Measurements from ENCODE around the gene SLC19A2.

Gene SLC19A2

DNA sequence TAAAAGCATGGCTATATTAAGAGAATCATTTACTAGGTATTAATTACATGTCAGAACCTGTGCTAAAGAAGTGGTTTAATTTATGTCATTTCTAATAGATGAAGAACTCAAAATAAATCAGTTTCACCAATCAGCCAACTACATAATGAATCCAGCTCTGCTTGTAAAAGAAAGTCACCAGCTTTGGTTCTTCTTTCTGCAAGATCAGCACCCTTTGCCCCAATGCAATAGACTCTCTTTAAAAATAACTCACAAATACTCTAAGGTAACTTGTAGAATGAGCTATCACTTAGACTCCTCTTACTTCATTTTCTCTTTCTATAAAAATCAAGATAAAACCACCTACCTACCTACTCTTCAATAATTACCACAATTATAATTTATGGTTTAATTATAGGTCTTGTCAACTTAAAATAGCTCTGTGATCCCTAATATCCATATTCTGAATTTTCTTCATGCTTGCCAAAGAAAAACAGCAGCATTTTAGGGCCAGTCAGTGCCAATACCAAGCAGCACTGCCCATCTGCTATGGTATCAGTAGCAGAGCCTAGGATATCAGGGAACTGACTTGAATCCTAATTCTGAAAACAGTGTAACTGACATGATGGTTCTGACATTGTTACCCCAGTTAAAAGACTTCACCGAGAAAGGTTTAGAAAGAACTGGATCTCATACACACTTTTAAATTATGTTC lies 11.3 kb downstream of the SLC19A2 start:
- no peak for DNase-seq (ENCODE audit: low read depth in 3 of 3)

DNA sequence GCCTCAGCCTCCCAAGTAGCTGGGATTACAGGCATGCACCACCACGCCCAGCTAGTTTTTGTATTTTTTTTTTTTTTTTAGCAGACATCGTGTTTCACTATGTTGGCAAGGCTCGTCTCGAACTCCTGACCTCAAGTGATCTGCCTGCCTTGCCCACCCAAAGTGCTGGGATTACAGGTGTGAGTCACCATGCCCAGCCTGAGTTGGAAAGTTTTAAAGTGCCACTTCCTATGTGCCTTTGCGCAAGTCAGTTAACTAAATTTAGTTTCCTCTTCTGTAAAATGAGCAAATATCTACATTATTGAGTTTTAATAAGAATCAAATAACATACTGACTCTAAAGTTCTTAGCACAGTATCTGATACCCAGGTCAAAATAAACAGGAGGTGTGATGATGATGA lies 12.4 kb downstream of the SLC19A2 start:
- DNase-seq (ENCODE audit: low read depth in 3 of 3): no peak

DNA sequence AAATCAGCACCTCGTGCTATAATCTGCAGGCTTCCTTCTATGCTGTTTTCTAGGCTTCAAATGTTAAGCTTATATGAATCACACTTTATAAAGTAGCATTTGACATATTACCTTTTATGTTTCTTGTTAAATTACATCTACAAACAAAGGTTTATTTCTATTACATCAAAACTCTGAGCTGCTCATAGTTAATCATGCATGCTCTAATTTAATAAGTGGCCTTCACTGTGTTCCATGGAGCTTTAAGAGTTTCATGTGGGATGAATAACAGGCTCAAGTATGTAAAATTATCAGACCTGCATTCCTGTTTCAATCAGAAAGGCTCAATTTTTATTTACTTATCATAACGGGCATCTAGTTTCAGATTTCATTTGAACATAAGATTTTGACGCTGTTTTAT lies 13.0 kb downstream of the SLC19A2 start:
- no peak for DNase-seq (ENCODE audit: low read depth in 3 of 3)

DNA sequence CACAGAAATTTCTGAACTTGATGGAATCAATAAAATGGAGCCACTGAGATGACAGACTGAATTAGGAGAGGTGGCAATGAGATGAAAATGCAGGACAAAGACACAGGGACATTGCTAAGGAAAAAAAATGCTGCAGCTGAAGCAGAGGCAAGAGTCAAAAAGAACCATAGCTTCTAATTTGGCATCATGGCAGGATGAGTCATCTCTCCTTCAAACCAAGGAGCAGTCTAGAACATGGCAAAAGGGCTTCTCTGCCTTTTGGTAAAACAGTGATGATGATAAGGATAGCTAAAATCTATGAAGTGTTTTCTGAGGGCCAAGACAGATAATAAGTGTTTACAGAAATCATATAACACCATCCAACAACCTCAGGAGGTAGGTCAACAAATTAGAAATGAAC lies 16.8 kb downstream of the SLC19A2 start:
- no peak for DNase-seq (ENCODE audit: low read depth in 3 of 3)

DNA sequence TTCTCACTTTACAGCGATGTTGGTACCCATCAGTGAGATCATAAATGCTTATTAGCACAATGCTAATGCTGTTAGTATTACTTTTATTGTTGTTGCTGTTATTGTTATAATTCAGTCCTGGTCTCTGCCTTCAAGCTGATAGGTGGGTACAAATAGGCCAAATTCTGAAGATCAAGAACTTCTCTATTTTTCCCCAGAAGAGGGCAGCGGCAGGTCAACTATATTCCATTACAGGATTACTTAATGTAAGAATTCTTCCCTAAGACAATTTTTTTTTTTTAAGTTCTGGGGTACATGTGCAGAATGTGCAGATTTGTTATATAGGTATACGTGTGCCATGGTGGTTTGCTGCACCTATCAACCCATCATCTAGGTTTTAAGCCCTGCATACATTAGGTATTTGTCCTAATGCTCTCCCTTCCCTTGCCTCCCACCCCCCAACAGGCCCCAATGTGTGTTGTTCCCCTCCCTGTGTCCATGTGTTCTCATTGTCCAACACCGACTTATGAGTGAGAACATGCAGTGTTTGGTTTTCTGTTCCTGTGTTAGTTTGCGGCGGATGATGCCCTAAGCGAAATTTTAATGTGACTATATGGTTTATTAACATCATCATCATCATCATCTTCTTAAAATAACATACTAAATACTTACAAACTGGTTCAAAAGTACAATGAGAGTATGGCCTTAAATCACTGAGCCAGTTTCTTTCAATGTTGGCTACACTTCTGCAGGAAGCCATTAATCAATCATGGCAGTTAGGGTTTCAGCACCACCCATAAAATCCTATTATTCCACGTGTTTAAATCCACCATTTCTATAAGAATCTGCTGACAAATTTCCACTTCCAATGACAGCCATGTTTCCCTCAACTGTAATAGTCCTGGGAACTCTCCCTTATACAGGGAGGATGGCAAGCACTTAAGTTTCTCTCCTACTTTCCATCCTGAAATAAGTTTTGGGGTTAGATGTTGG lies 19.2 kb downstream of the SLC19A2 start:
- no peak for DNase-seq (ENCODE audit: low read depth in 3 of 3)

DNA sequence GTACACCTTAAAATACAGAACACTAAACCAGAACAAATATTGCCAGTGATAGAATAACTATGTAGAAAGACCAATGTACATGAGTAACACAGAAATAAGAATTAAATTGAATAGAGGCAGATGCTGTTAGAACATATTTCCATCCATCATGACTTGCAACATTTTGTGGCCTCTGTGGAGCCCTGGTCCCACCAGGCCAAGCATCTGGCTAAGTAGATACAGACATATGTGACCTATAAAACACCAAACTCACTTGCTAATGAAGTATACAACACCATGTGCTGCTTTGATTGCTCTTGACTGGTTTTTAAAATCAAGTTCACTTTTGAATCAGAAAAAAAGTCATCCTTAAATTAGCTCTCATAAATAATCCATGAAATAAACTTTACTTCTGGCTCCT lies 20.5 kb downstream of the SLC19A2 start:
- no peak for DNase-seq (ENCODE audit: low read depth in 3 of 3)

DNA sequence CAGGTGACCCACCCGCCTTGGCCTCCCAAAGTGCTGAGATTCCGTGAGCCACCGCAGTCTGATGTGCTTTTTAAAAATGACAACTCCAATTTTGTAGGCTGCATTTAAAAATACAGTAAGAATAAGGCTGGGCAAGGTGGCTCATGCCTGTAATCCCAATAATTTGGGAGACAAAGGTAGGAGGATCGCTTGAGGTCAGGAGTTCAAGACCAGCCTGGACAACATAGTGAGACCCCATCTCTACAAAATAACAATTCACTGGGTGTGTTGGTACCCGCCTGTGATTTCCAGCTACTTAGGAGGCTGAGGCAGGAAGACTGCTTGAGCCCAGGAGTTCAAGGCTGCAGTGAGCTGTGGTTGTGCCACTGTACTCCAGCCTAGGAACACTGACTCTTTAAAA lies 23.4 kb downstream of the SLC19A2 start:
- DNase-seq (ENCODE audit: low read depth in 3 of 3): no peak

DNA sequence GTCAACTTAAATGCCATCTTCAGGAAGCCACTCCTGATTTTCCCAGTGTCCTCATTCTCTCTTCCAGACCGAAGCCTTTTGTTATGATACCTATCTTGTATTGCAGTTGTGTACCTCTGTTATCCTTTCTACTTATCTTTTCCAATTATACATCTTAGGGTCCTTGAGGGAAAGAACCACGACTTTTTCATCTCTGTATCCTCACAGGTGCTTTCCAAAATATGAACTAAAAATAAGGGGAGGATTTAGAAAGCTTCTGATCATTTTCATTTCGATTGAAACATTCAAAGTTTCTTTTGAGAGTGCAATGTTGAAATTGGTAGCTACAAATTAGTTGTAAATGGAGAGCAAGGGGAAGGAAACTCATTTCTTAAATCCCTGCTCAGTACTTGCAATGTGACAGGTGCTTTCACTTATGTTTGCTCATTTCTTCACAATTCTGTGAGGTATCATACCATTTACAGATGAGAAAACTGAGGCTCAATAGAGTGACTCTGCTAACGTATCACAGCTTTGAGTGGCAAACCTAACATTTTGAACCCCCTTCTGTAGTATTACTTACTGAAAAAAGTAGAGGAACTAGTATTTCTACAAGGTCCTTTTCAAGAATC lies 24.2 kb downstream of the SLC19A2 start:
- no peak for DNase-seq (ENCODE audit: low read depth in 3 of 3)

DNA sequence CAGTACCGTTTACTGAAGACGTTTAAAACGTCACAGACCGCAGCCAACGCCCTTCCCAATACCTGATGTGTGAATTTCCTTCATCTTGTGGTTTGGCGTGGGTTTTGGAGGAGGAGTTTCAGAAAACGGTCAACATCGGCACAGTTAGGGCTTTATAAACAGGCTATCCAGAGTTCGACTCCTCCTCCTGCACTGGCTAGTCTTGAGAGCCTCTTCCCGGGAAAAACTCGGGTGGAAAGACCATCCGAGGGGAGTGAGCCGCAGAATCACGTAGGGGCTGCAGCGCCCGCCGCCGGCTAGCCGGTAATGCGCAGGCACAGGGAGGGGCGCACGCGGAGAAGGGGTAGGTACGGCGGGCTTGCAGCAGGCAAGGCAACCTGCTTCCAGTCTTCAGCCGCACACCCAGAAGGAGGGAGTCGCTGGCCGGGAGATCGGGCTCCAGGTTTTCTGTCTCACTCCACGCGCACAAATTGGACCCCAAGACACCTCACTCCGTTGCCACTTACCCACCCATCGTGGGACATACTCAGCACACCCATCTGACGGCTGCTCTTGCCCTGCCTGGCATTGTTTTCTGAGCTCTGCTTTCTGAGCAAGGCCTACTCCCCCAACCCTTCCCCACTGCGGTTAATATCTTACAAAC lies 25.4 kb downstream of the SLC19A2 start:
- no peak for DNase-seq (ENCODE audit: low read depth in 3 of 3)

DNA sequence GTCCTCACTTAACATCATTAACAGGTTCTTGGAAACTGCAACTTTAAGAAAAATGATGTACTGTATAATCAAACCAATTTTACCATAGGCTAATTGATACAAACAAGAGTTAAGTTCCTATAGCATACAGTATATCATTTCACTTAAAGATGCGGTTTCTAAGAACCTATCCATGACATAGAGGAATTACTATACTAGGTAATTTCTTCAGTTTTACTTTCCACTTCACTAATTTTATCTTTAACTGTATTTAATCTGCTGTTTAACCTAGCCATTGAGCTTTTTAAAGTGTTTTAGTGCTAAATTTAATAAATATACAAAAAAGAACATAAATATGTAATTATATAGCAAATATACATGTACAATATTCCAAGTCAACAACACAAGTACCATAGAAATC lies 28.3 kb downstream of the SLC19A2 start:
- no peak for DNase-seq (ENCODE audit: low read depth in 3 of 3)

DNA sequence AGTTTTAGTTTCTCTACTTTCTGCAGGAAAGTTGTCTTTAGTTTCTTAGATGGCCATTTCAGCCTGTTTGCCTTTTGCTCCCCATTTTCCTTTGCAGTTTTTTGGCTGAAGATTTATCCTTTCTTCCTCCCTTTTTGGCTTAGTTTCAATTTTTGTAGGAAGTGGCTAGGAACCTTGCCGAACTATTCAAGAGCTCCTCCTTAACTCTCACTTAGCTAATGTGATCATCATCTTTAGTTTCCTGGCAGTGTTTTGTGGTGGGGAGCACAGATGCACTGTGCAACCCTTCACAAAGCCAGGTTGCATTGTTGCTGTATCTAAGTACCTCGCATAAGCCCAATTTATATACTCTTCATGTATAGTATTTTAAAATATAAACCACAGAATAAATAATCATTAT lies 29.7 kb downstream of the SLC19A2 start:
- DNase-seq (ENCODE audit: low read depth in 3 of 3): no peak

DNA sequence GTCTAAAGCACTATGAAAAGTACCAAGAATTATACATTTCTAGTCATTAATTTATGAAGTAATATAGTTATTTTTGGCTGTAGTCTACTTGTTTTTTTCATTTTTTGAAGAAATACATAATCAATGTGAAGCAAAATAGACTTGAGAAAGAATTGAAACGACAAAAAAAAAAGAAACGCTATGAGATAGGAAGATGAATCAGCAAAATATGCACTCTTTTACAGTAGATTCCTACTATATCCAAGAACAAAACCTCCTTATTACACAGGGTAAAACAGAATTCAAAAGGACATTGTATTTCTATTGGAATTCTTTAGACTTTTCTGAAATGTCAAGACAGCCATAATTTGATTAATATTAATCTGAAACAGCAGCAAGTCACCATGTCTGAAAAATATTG lies 32.8 kb downstream of the SLC19A2 start:
- no peak for DNase-seq (ENCODE audit: low read depth in 3 of 3)

DNA sequence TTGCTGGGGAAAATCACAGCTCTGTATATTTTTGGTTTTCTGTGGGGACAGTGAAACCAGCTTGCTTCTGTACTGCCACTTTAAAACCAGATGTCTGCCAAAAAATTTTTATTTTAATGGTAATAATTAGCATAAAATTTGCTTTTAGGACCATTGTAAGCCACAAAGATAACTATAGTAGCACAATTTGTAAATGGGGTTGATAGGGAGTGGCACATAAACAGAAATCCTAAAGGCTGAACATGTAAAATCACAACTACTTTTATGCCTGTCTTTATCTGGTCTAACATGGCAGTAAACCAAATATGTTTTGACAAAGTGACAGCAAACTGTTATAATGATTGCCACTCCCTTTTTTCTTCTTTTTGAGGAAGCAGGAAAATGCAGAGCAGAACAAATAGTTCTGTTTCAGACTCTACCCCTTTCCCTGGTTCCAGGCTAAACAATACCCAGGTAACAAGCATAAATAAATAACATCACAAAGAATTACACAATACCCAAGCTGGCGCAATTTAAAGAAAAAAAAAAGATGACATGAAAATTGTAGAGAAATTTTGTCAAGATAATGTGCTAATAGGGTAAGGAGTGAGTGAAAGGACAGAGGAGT lies 34.4 kb downstream of the SLC19A2 start:
- DNase-seq (ENCODE audit: low read depth in 3 of 3): no peak

DNA sequence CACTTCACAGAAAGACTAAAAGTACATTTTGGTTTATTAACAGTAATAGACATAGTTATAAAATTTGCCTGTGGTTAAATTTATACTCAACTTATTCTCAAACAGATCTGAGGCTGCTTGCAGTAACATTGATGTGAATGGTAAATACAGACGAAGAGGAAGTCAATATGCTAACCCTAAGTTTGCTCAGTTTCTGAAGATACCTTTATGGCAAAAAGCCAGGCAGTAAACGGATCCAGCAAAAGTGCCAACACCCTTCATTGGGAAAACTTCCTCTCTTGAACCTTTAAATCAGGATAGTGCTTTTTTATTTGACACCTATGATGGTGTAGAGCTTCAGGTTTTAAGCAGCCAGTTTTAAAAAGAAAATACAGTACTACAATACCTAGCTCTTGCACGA lies 41.8 kb downstream of the SLC19A2 start:
- DNase-seq (ENCODE audit: low read depth in 3 of 3): no peak

DNA sequence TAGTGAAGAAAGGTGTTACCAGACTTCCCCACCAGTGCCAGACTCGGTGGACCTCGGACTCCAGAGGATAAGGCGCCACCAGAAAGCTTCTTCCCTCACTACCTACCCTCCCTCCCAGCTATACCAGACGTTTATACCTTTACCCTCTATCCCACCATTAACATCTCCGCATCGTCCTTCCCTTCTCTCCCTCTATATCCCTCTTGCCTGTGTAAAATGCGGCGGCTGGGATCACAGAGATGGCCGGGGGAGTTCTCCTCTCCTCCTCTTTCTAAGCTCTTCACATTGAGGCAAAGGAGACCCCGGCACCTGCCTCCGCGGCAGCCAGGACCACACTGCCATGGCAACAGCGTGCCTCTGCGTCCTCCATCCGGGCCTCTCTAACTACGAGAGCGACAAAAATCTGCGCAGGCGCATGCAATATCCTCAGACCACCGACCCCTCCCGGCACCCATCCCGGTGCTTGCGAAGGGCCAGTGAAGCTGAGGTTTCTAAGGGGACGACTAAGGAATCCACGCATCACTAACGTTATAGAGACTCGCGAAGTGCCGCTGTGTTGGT lies 58.6 kb downstream of the SLC19A2 start, which contains the start of gene CCDC181:
CCDC181 (minus strand) TSS at position 394 of the 561 bp plus-strand sequence. CDS start 2,547 bp downstream, outside the sequence.
- DNase-seq (ENCODE audit: low read depth in 3 of 3): peak; percentile 33 to 49 (median 41)

DNA sequence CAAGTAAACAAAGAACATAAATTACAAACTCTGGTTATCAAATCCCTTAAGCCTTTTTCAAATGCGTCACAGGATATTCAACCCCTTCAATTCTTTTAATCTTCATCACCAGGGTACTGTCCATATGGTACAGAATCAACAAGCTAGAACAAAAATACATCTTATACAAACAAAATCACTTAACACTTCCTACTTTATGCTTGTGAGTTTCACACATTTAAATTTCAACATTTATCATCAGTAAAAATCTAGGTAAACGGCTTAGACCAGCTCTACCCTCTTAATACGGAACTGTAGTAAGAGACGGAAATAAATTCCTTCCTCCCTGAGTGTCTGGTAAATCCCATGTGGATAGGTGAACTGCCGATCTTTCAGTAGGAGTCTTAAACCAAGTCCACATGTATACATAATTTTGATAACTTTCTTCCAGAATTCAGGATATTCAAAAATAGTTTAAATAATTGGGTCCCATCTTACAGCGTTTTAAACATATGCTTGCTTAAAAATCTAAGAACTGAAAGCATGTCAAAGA lies 59.5 kb downstream of the SLC19A2 start:
- no peak for DNase-seq (ENCODE audit: low read depth in 3 of 3)

DNA sequence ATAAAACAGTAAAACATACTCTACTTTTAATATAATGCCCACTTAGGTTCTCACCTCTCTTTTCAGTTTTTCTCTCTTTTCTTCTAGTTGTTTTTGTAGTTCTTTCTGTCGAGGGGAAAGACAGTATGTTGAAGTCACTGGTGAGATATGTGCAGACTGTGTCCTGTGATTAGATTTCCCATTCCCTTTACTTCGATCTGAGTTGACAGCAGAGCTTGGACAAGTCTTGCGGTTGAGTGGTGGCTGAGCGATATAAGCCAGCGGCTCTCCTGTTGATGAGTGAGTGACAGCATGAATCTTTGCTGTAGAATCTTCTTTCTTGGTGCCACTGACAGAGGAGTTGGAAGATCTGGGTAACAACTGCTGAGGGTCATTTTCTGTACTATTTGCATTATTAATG lies 64.4 kb downstream of the SLC19A2 start:
- no peak for DNase-seq (ENCODE audit: low read depth in 3 of 3)

DNA sequence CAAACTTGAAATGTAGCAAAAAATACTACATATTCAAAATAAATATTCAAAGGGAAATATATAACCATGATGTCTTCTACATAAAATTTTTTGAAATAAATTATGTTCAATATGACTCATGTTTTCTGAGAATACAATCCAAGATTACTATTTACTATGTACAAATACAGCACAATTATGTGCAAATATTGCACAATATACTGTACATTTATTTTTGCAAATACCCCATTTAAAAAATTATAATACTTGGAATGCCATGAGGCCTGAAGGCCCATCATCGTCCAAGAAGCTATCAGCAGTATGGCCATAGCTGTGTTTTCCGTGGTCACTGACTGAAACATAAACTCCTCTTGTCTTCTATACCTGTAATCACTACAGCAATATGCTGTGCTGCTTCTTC lies 70.8 kb downstream of the SLC19A2 start:
- DNase-seq (ENCODE audit: low read depth in 3 of 3): no peak

All from stimulated activated CD4-positive, alpha-beta T cell treated with anti-CD3 and anti-CD28 coated beads, TNF-alpha, amount 100 ng/mL, for 48 hours (primary cell).